Ishikawa (cell line): ENCODE results near the gene LARGE2.

Experiments used
- CEBPB ChIP-seq: IDR thresholded peaks from 2 replicates; pipeline ENCODE4 v1.6.1; 2012
- EP300 ChIP-seq: IDR thresholded peaks from 2 replicates; pipeline ENCODE4 v1.6.1; 2012; ENCODE audit warnings: borderline replicate concordance
- FOXM1 ChIP-seq: IDR thresholded peaks from 2 replicates; pipeline ENCODE4 v1.6.1; 2012; ENCODE audit warnings: low read depth, borderline replicate concordance
- MAX ChIP-seq: IDR thresholded peaks from 2 replicates; pipeline ENCODE4 v1.6.1; 2012
- NFIC ChIP-seq: IDR thresholded peaks from 2 replicates; pipeline ENCODE4 v1.6.1; 2012
- REST ChIP-seq: IDR thresholded peaks from 2 replicates; pipeline ENCODE4 v1.6.1; 2012; ENCODE audit warnings: low read depth, mild to moderate bottlenecking
- TAF1 ChIP-seq: IDR thresholded peaks from 2 replicates; pipeline ENCODE4 v1.6.1; 2012; ENCODE audit warnings: low read depth, mild to moderate bottlenecking

- TF ChIP-seq EP300 (no peak), MAX (no peak), CEBPB (no peak), FOXM1 (no peak), NFIC (no peak), TAF1 (no peak), REST (no peak)
Measured at GRCh38 chr11:45934580-45935318, 12.3 kb downstream of the LARGE2 start.
